Measurements from ENCODE around the gene ADSL. TPM values are rescaled to one million over a fixed set of nuclear protein-coding genes. Genes with fewer than 3 reads are reported as not detected.

ADSL gene
- total RNA-seq, 1 donor from 2014 or later, result 83.4 TPM

DNA sequence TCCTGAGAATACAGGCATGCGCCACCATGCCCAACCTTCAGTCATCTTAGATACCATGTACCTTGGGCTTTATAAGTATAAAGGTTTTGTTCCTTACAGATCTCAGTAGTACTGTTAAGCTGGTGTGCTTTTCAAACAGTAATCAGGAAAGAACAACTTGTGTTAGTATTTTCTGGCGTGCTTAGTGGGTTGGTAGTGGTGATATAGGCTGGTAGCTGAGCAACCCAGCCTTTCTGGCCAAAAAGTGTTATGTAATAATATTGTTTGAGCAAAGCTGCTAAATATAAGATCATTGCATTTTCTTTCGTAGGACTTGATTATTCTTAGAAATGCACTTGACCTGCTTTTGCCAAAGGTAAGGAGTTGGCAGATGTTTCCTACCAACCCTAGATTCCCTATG lies 6.5 kb downstream of the ADSL start:
- no peak for DNase-seq (ENCODE audit: low read depth)
- peaks cover 17% of the 10 kb centered on the region for H3K36me3 ChIP-seq (ENCODE audit: insufficient read depth, low read length)

DNA sequence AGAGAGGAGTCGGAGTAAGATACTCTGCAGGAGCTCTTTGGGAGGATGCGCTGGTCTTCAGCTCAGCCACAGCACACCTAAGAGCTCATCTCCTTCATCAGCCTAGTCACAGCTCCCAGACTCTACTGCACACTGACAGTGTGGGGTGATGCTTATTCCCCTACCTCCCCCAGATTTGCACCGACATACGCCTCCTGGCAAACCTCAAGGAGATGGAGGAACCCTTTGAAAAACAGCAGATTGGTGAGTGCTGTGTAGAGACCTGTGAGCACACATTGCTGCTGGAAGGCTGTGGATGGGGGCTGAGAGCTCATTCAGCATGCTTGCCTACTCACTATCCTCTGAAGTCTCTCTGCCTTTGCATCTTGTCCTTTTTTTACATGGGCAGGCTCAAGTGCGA lies 14.8 kb downstream of the ADSL start:
- H3K9ac ChIP-seq (ENCODE audit: low read length), result no peak overlapping the region
- H3K4me1 Mint-ChIP-seq (ENCODE audit: low read depth, unreplicated experiment), result peaks cover 25% of the 10 kb centered on the region
- H3K27me3 ChIP-seq (ENCODE audit: insufficient read depth, low read length), result no peaks in the 10 kb centered on the region
- H3K36me3 ChIP-seq (ENCODE audit: insufficient read depth, low read length), result peaks cover 70% of the 10 kb centered on the region
- H3K4me3 Mint-ChIP-seq (ENCODE audit: unreplicated experiment), result no peak overlapping the region
- no peaks in the 10 kb centered on the region for H3K9me3 ChIP-seq (ENCODE audit: insufficient read depth, low read depth, low read length)
- H3K27ac ChIP-seq (ENCODE audit: low read depth, low read length), result no peak overlapping the region
- H3K27ac Mint-ChIP-seq (ENCODE audit: unreplicated experiment), result no peak overlapping the region
- DNase-seq (ENCODE audit: low read depth) (no peak), FAIRE-seq (no peak)
- peaks cover 48% of the 10 kb centered on the region for H3K36me3 Mint-ChIP-seq (ENCODE audit: low read depth, unreplicated experiment)
- no peak overlapping the region for H2AFZ ChIP-seq (ENCODE audit: low read depth, low read length)
- TF ChIP-seq, protein P1, sequence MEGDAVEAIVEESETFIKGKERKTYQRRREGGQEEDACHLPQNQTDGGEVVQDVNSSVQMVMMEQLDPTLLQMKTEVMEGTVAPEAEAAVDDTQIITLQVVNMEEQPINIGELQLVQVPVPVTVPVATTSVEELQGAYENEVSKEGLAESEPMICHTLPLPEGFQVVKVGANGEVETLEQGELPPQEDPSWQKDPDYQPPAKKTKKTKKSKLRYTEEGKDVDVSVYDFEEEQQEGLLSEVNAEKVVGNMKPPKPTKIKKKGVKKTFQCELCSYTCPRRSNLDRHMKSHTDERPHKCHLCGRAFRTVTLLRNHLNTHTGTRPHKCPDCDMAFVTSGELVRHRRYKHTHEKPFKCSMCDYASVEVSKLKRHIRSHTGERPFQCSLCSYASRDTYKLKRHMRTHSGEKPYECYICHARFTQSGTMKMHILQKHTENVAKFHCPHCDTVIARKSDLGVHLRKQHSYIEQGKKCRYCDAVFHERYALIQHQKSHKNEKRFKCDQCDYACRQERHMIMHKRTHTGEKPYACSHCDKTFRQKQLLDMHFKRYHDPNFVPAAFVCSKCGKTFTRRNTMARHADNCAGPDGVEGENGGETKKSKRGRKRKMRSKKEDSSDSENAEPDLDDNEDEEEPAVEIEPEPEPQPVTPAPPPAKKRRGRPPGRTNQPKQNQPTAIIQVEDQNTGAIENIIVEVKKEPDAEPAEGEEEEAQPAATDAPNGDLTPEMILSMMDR (IDR thresholded peaks at IDR 0.05; ENCODE audit: insufficient read depth, low read depth, low read length), result no peak
- TF ChIP-seq EZH2 (IDR thresholded peaks at IDR 0.05; ENCODE audit: insufficient read depth, low read length), result no peak
- H3K4me1 ChIP-seq (ENCODE audit: insufficient read depth, low read length), result no peaks in the 10 kb centered on the region
- H4K20me1 ChIP-seq (ENCODE audit: insufficient read depth, low read length), result no peaks in the 10 kb centered on the region
- no peak overlapping the region for H3K4me2 ChIP-seq (ENCODE audit: low read length)
- no peaks in the 10 kb centered on the region for H3K27me3 Mint-ChIP-seq (ENCODE audit: low read depth, unreplicated experiment)
- H3K79me2 ChIP-seq (ENCODE audit: insufficient read depth, low read length), result no peaks in the 10 kb centered on the region
- H3K9me3 Mint-ChIP-seq (ENCODE audit: unreplicated experiment), result no peaks in the 10 kb centered on the region
- no peak overlapping the region for H3K4me3 ChIP-seq (ENCODE audit: insufficient read depth, low read depth, low read length)

More for the DNA sequence above, 6.5 kb downstream of the ADSL start:
- H3K79me2 ChIP-seq (ENCODE audit: insufficient read depth, low read length), result peaks cover 22% of the 10 kb centered on the region
- Mint-ChIP-seq H3K9me3 (ENCODE audit: unreplicated experiment) (no peaks in the 10 kb centered on the region), H3K4me3 (ENCODE audit: unreplicated experiment) (no peak overlapping the region), H3K36me3 (ENCODE audit: low read depth, unreplicated experiment) (peaks cover 8% of the 10 kb centered on the region), H3K4me1 (ENCODE audit: low read depth, unreplicated experiment) (peaks cover 2% of the 10 kb centered on the region), H3K27ac (ENCODE audit: unreplicated experiment) (no peak overlapping the region), H3K27me3 (ENCODE audit: low read depth, unreplicated experiment) (no peaks in the 10 kb centered on the region)
- peaks cover 6% of the 10 kb centered on the region for H3K4me1 ChIP-seq (ENCODE audit: insufficient read depth, low read length)
- no peak overlapping the region for H3K4me3 ChIP-seq (ENCODE audit: insufficient read depth, low read depth, low read length)
- no peak for FAIRE-seq
- no peaks in the 10 kb centered on the region for H3K27me3 ChIP-seq (ENCODE audit: insufficient read depth, low read length)
- H3K9me3 ChIP-seq (ENCODE audit: insufficient read depth, low read depth, low read length), result no peaks in the 10 kb centered on the region
- no peak for TF ChIP-seq EZH2 (IDR thresholded peaks at IDR 0.05; ENCODE audit: insufficient read depth, low read length)
- TF ChIP-seq, protein P1 (IDR thresholded peaks at IDR 0.05; ENCODE audit: insufficient read depth, low read depth, low read length), result no peak
- no peak overlapping the region for H3K27ac ChIP-seq (ENCODE audit: low read depth, low read length)
- no peak overlapping the region for H3K9ac ChIP-seq (ENCODE audit: low read length)
- no peak overlapping the region for H2AFZ ChIP-seq (ENCODE audit: low read depth, low read length)
- H4K20me1 ChIP-seq (ENCODE audit: insufficient read depth, low read length), result peaks cover 26% of the 10 kb centered on the region
- no peak overlapping the region for H3K4me2 ChIP-seq (ENCODE audit: low read length)

DNA sequence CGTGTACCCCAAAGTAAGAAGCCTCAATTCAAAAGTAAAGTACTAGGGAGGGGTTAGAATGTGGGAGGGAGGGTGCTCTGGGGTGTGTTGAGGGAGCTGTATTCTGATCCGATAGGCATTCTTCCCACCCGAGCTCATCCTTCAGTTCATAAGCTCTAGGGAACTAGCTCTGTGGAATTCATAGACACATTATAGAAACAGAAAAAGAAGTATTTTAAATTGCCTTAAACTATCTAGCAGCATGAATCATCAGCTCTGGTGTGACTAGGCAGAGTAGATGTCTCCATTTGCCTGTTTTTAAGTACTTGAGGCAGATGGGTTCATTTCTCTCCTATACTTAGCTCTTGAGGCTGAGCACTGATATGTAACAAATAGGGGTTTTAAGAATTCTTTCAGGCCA lies 16.8 kb downstream of the ADSL start:
- TF ChIP-seq, protein P1 (IDR thresholded peaks at IDR 0.05; ENCODE audit: insufficient read depth, low read depth, low read length), result no peak
- no peak for TF ChIP-seq EZH2 (IDR thresholded peaks at IDR 0.05; ENCODE audit: insufficient read depth, low read length)
- DNase-seq (ENCODE audit: low read depth), result peak; percentile 46
- no peak overlapping the region for H3K4me2 ChIP-seq (ENCODE audit: low read length)
- H3K36me3 ChIP-seq (ENCODE audit: insufficient read depth, low read length), result peaks cover 74% of the 10 kb centered on the region
- no peak for FAIRE-seq
- no peaks in the 10 kb centered on the region for H3K9me3 ChIP-seq (ENCODE audit: insufficient read depth, low read depth, low read length)
- Mint-ChIP-seq H3K36me3 (ENCODE audit: low read depth, unreplicated experiment) (peaks cover 49% of the 10 kb centered on the region), H3K27ac (ENCODE audit: unreplicated experiment) (peak overlapping the region; percentile 85), H3K4me3 (ENCODE audit: unreplicated experiment) (peak overlapping the region; percentile 50), H3K9me3 (ENCODE audit: unreplicated experiment) (no peaks in the 10 kb centered on the region), H3K27me3 (ENCODE audit: low read depth, unreplicated experiment) (no peaks in the 10 kb centered on the region), H3K4me1 (ENCODE audit: low read depth, unreplicated experiment) (peaks cover 25% of the 10 kb centered on the region)
- no peaks in the 10 kb centered on the region for H4K20me1 ChIP-seq (ENCODE audit: insufficient read depth, low read length)
- H3K79me2 ChIP-seq (ENCODE audit: insufficient read depth, low read length), result no peaks in the 10 kb centered on the region
- no peaks in the 10 kb centered on the region for H3K4me1 ChIP-seq (ENCODE audit: insufficient read depth, low read length)
- no peak overlapping the region for H2AFZ ChIP-seq (ENCODE audit: low read depth, low read length)
- H3K4me3 ChIP-seq (ENCODE audit: insufficient read depth, low read depth, low read length), result no peak overlapping the region
- peak overlapping the region; percentile 11 for H3K9ac ChIP-seq (ENCODE audit: low read length)
- peak overlapping the region; percentile 32 for H3K27ac ChIP-seq (ENCODE audit: low read depth, low read length)
- H3K27me3 ChIP-seq (ENCODE audit: insufficient read depth, low read length), result no peaks in the 10 kb centered on the region

Measured in astrocyte (in vitro differentiated cells and primary cell).